CD4-positive, alpha-beta T cell (primary cell): Measurements from ENCODE around the gene FMN1. TPM values are rescaled to one million over a fixed set of nuclear protein-coding genes. Genes with fewer than 3 reads are reported as not detected.

ENCODE experiments used
- ATAC-seq: fragments of 200-7000 bp; cut with Tn5 transposase; one replicate; pipeline ENCODE4 v1.10.0; 2022; ENCODE audit warnings: mild to moderate bottlenecking; ENCODE audit not compliant: poor library complexity
- CTCF ChIA-PET: fragments of 350-600 bp; sonication (Branson Sonifier 250); formaldehyde crosslinking; loops from one replicate; lab custom pipeline; 2021; ENCODE audit warnings: antibody characterized with exemption, inconsistent platforms; lab: Charles Lee
- POLR2A ChIA-PET: fragments of 350-600 bp; sonication (Branson Sonifier 250); formaldehyde crosslinking; loops from one replicate; lab custom pipeline; 2021; ENCODE audit warnings: antibody characterized with exemption, inconsistent platforms; lab: Charles Lee
- DNase-seq, 14 experiments: peaks; one replicate each; pipeline ENCODE4 v3.0.0-alpha.2; 2013 to 2020; ENCODE audit warnings: mixed read lengths in 2 of 14
- H3K27ac ChIP-seq, 2 donors: one replicate each; pipeline versions ENCODE4 v1.5.1 to v1.7.0; 2013; ENCODE audit warnings: low read length in 2 of 2, low read depth in 1 of 2, mild to moderate bottlenecking in 1 of 2
- H3K27me3 ChIP-seq, 2 experiments: 1 replicate in 1 of 2; 2 replicates in 1 of 2; pipeline versions ENCODE4 v1.6.1 to v1.7.0; 2013; ENCODE audit warnings: low read length in 2 of 2, control low read depth in 1 of 2, mild to moderate bottlenecking in 1 of 2, moderate library complexity in 1 of 2; ENCODE audit not compliant: insufficient read depth in 2 of 2, control insufficient read depth in 1 of 2
- H3K36me3 ChIP-seq: one replicate; pipeline ENCODE4 v1.6.1; 2013; ENCODE audit warnings: low read length, control low read depth; ENCODE audit not compliant: insufficient read depth
- H3K4me1 ChIP-seq: one replicate; pipeline ENCODE4 v1.6.1; 2013; ENCODE audit warnings: low read length, control low read depth; ENCODE audit not compliant: insufficient read depth
- H3K4me3 ChIP-seq: one replicate; pipeline ENCODE4 v1.5.1; 2013; ENCODE audit warnings: mild to moderate bottlenecking, low read length, moderate library complexity
- H3K9me3 ChIP-seq, 2 experiments: 1 replicate in 1 of 2; 2 replicates in 1 of 2; pipeline versions ENCODE4 v1.6.1 to v1.7.0; 2013; ENCODE audit warnings: low read length in 2 of 2, mild to moderate bottlenecking in 2 of 2, control low read depth in 1 of 2, moderate library complexity in 1 of 2; ENCODE audit not compliant: control insufficient read depth in 1 of 2, insufficient read depth in 1 of 2
- H3K27ac Mint-ChIP-seq: one replicate; pipeline ENCODE4 v1.8.0; 2020; ENCODE audit warnings: mixed read lengths
- H3K27me3 Mint-ChIP-seq: one replicate; pipeline ENCODE4 v1.8.0; 2021; ENCODE audit warnings: mixed read lengths
- H3K36me3 Mint-ChIP-seq: one replicate; pipeline ENCODE4 v1.8.0; 2021; ENCODE audit warnings: low read depth, mixed read lengths
- H3K4me1 Mint-ChIP-seq: one replicate; pipeline ENCODE4 v1.8.0; 2021; ENCODE audit warnings: low read depth, mixed read lengths
- H3K4me3 Mint-ChIP-seq: one replicate; pipeline ENCODE4 v1.8.0; 2020; ENCODE audit warnings: mild to moderate bottlenecking, mixed read lengths
- H3K9me3 Mint-ChIP-seq: one replicate; pipeline ENCODE4 v1.8.0; 2020; ENCODE audit warnings: mixed read lengths
- CTCF ChIP-seq: fragments of 200-600 bp; IDR thresholded peaks from one replicate; pipeline ENCODE4 v1.8.0; 2022; ENCODE audit warnings: antibody characterized with exemption, mild to moderate bottlenecking
- intact Hi-C, 2 experiments: fragments of 100-400 bp; cut with DNase I in 1 of 2; cut with micrococcal nuclease in 1 of 2; formaldehyde crosslinking; loops; one replicate each; pipeline versions ENCODE4 v1.15.1 to v1.9.0; 2023 to 2025; cut with DNase I, micrococcal nuclease
- total RNA-seq, 174 experiments: library from RNA in 2 of 174; stranded (reverse) in 2 of 174; gene quantifications; one replicate each; pipeline ENCODE4 v1.2.3 and lab custom pipeline; 2021 to 2026

Gene FMN1
- total RNA-seq, 2 experiments from 2014 or later = 0.39 to 0.55 TPM

GRCh38 chr15:33091983-33092693, 102.4 kb downstream of the FMN1 start:
- H3K4me3 ChIP-seq = no peak overlapping the region
- ChIA-PET POLR2A (interaction anchor here (0.7 to 1.1 kb wide), 3 partner anchors 9 to 34 kb away, joined by 3 to 6 read pairs (median 3); no protein-coding TSS in a partner anchor), CTCF (no interaction called here)
- no peaks in the 10 kb centered on the region for H3K36me3 ChIP-seq
- H3K4me1 ChIP-seq = peaks cover 4% of the 10 kb centered on the region
- H3K9me3 ChIP-seq = no peaks in the 10 kb centered on the region
- intact Hi-C loops = no loop called here
- H3K4me3 Mint-ChIP-seq = peak overlapping the region; percentile 34
- TF ChIP-seq CTCF = no peak
- H3K27ac Mint-ChIP-seq = peak overlapping the region; percentile 66
- ATAC-seq = peak; percentile 46
- no peaks in the 10 kb centered on the region for H3K9me3 Mint-ChIP-seq
- no peaks in the 10 kb centered on the region for H3K36me3 Mint-ChIP-seq
- H3K27ac ChIP-seq = peak overlapping the region in 1 of 2 donors; percentile 25
- H3K4me1 Mint-ChIP-seq = peaks cover 22% of the 10 kb centered on the region
- H3K27me3 Mint-ChIP-seq = no peaks in the 10 kb centered on the region
- no peaks in the 10 kb centered on the region for H3K27me3 ChIP-seq
- DNase-seq = peak in 3 of 14 experiments; percentile 2 to 22 (median 9)

GRCh38 chr15:33089878-33090757, 104.4 kb downstream of the FMN1 start:
- Mint-ChIP-seq H3K27me3 (no peaks in the 10 kb centered on the region), H3K27ac (no peak overlapping the region), H3K4me3 (no peak overlapping the region), H3K9me3 (no peaks in the 10 kb centered on the region), H3K4me1 (peaks cover 27% of the 10 kb centered on the region), H3K36me3 (no peaks in the 10 kb centered on the region)
- Histone ChIP-seq H3K4me3 (no peak overlapping the region), H3K27ac (peak overlapping the region in 1 of 2 donors; percentile 0), H3K27me3 (no peaks in the 10 kb centered on the region), H3K4me1 (peaks cover 4% of the 10 kb centered on the region), H3K9me3 (no peaks in the 10 kb centered on the region), H3K36me3 (no peaks in the 10 kb centered on the region)
- intact Hi-C loops = loop anchor here (2.0 to 10.0 kb wide), 5 partner anchors 19 to 428 kb away; no protein-coding TSS in a partner anchor
- DNase-seq (peak in 1 of 14 experiments; percentile 31), ATAC-seq (no peak)
- ChIA-PET POLR2A (interaction anchor here (1.0 to 1.4 kb wide), 2 partner anchors 9 to 15 kb away, joined by 3 to 4 read pairs; no protein-coding TSS in a partner anchor), CTCF (interaction anchor here (1.5 kb wide), 1 partner anchor 611 kb away, joined by 4 read pairs; no protein-coding TSS in a partner anchor)
- TF ChIP-seq CTCF = no peak

GRCh38 chr15:33089165-33089877, 105.2 kb downstream of the FMN1 start:
- TF ChIP-seq CTCF = no peak
- H3K4me3 Mint-ChIP-seq = no peak overlapping the region
- CTCF ChIA-PET = no interaction called here

More at GRCh38 chr15:33089165-33089877, 105.2 kb downstream of the FMN1 start:
- DNase-seq = no peak
- Mint-ChIP-seq H3K27me3 (no peaks in the 10 kb centered on the region), H3K36me3 (no peaks in the 10 kb centered on the region), H3K4me1 (peaks cover 27% of the 10 kb centered on the region), H3K9me3 (no peaks in the 10 kb centered on the region), H3K27ac (no peak overlapping the region)
- H3K9me3 ChIP-seq = no peaks in the 10 kb centered on the region
- no peaks in the 10 kb centered on the region for H3K36me3 ChIP-seq
- H3K27ac ChIP-seq = no peak overlapping the region
- ATAC-seq = no peak
- no peak overlapping the region for H3K4me3 ChIP-seq
- H3K4me1 ChIP-seq = peaks cover 4% of the 10 kb centered on the region
- POLR2A ChIA-PET = interaction anchor here (1.0 to 1.4 kb wide), 2 partner anchors 9 to 16 kb away, joined by 3 to 4 read pairs; no protein-coding TSS in a partner anchor
- intact Hi-C loops = loop anchor here (2.0 to 10.0 kb wide), 5 partner anchors 19 to 427 kb away; no protein-coding TSS in a partner anchor
- H3K27me3 ChIP-seq = no peaks in the 10 kb centered on the region
